H1 (cell line): ENCODE results near the gene AP5S1. TPM values are rescaled to one million over a fixed set of nuclear protein-coding genes. Genes with fewer than 3 reads are reported as not detected.

Experiments used
- CBX5 ChIP-seq: fragments of 300-800, 300-1000 bp; sonication (generic); IDR thresholded peaks from 2 replicates; pipeline ENCODE4 v1.7.1; 2016; ENCODE audit warnings: antibody characterized with exemption, low read length, low read depth
- CHD1 ChIP-seq: IDR thresholded peaks from 2 replicates; pipeline ENCODE4 v1.6.1; 2012; ENCODE audit warnings: low read depth, low read length, improper control_type of control experiment
- CREB1 ChIP-seq: IDR thresholded peaks from 2 replicates; pipeline ENCODE4 v1.6.1; 2012; ENCODE audit warnings: inconsistent platforms
- CTCF ChIP-seq, 3 experiments: IDR thresholded peaks; 1 replicate in 2 of 3; 2 replicates in 1 of 3; pipeline versions ENCODE4 v1.5.1 to v1.6.1; 2011; ENCODE audit warnings: low read length in 3 of 3, mild to moderate bottlenecking in 3 of 3, inconsistent platforms in 2 of 3, low read depth in 1 of 3, moderate library complexity in 1 of 3; ENCODE audit not compliant: insufficient read depth in 1 of 3; ENCODE audit errors: control extremely low read depth in 1 of 3
- GTF2F1 ChIP-seq: IDR thresholded peaks from 2 replicates; pipeline ENCODE4 v1.6.1; 2012; ENCODE audit warnings: low read depth, low read length, improper control_type of control experiment, borderline replicate concordance
- KDM5A ChIP-seq: fragments of 200-600 bp; IDR thresholded peaks from 2 replicates; pipeline ENCODE4 v1.7.1; 2012; ENCODE audit warnings: mild to moderate bottlenecking, low read length, inconsistent platforms, mixed read lengths
- RNF2 ChIP-seq: fragments of 200-900, 300-1000 bp; sonication (generic); IDR thresholded peaks from 2 replicates; pipeline ENCODE4 v1.7.1; 2016; ENCODE audit warnings: borderline replicate concordance, low read depth, mild to moderate bottlenecking, antibody characterized with exemption, low read length; ENCODE audit not compliant: poor library complexity, severe bottlenecking; ENCODE audit errors: missing control alignments
- YY1 ChIP-seq: IDR thresholded peaks from 2 replicates; pipeline ENCODE4 v1.6.1; 2011; ENCODE audit warnings: low read depth, mild to moderate bottlenecking, low read length
- polyA plus RNA-seq, 7 experiments: library from polyadenylated mRNA; depleted of rRNA in 3 of 7; stranded (reverse) in 5 of 7; unstranded in 2 of 7; fragments of >200 nt in 5 of 7; fragments of 200-250 nt in 2 of 7; gene quantifications; 1 replicate in 5 of 7; 2 replicates in 1 of 7; 4 replicates in 1 of 7; pipeline versions ENCODE4 v1.2.1 to v1.2.3, GENCODE V29; 2011 to 2013; ENCODE audit warnings: missing spikeins in 2 of 7, mixed read lengths in 2 of 7
- total RNA-seq: library from RNA; stranded (reverse); fragmentation: NEBNext Ultra II Directional; extraction: Animal tissue kit (Norgen Biotek cat#: 25700); gene quantifications from 2 replicates; pipeline ENCODE4 v1.2.1, GENCODE V29; 2021

AP5S1 gene
- total and polyA plus RNA-seq, 2 of the 8 experiments (the other 6 are each of a cell fraction or from before 2014, with no cell fraction given) = 3.3 to 3.7 TPM

- TF ChIP-seq CTCF (IDR thresholded peaks at IDR 0.05; ENCODE audit: control extremely low read depth in 1 of 3, insufficient read depth in 1 of 3, low read depth in 1 of 3, low read length in 3 of 3) = no peak
- no peak for TF ChIP-seq KDM5A
- no peak for TF ChIP-seq CREB1
- no peak for TF ChIP-seq YY1
- TF ChIP-seq CHD1 = no peak
- no peak for TF ChIP-seq RNF2
- no peak for TF ChIP-seq GTF2F1
- no peak for TF ChIP-seq CBX5
Measured at GRCh38 chr20:3857405-3857804, 37.1 kb downstream of the AP5S1 start (continued).
